Vagina (tissue), 2 donors: ENCODE data around the gene GCSAML. TPM values are rescaled to one million over a fixed set of nuclear protein-coding genes. Genes with fewer than 3 reads are reported as not detected.

Source experiments
- DNase-seq, 2 donors: peaks; one replicate each; pipeline ENCODE4 v3.0.0-alpha.2; 2017; ENCODE audit errors: extremely low spot score in 2 of 2
- H3K27ac ChIP-seq: fragments of 200-600 bp; sonication (generic); one replicate; pipeline ENCODE4 v1.5.1; 2019
- H3K27me3 ChIP-seq: fragments of 200-600 bp; sonication (generic); one replicate; pipeline ENCODE4 v1.5.1; 2019
- H3K36me3 ChIP-seq, 2 donors: fragments of 200-600 bp; sonication (generic); one replicate each; pipeline ENCODE4 v1.5.1; 2017 to 2019
- H3K4me1 ChIP-seq: fragments of 200-600 bp; sonication (generic); one replicate; pipeline ENCODE4 v1.5.1; 2019
- H3K4me3 ChIP-seq, 2 donors: fragments of 200-600 bp; sonication (generic); 1 replicate in 1 of 2; 2 replicates in 1 of 2; pipeline ENCODE4 v1.5.1; 2016 to 2019
- H3K9me3 ChIP-seq: fragments of 200-600 bp; sonication (generic); one replicate; pipeline ENCODE4 v1.5.1; 2019
- POLR2A ChIP-seq, 2 donors: fragments of 450-650 bp; IDR thresholded peaks; one replicate each; pipeline ENCODE4 v1.6.1; 2017; ENCODE audit warnings: antibody characterized with exemption in 2 of 2, mild to moderate bottlenecking in 2 of 2, moderate library complexity in 2 of 2
- POLR2AphosphoS5 ChIP-seq, 2 donors: sonication (generic); formaldehyde crosslinking; IDR thresholded peaks; one replicate each; pipeline ENCODE4 v1.9.0; 2017; ENCODE audit warnings: antibody characterized with exemption in 2 of 2, mild to moderate bottlenecking in 2 of 2, low read depth in 1 of 2; ENCODE audit not compliant: insufficient read depth in 1 of 2
- intact Hi-C: fragments of 100-400 bp; cut with DNase I; formaldehyde crosslinking; loops from one replicate; pipeline ENCODE4 v1.15.1; 2023
- small RNA-seq: library from RNA; depleted of rRNA; stranded (forward); fragments of <200 nt; gene quantifications from one replicate; pipeline ENCODE3, GENCODE V24; 2016
- total RNA-seq: library from RNA; depleted of rRNA; stranded (reverse); fragments of >200 nt; gene quantifications from one replicate; pipeline ENCODE4 v1.2.3, GENCODE V29; 2016
- TF ChIP-seq, protein P1 (sequence below), 3 experiments: fragments of 450-650 bp in 2 of 3; fragments of 200-600 bp in 1 of 3; sonication (generic) in 1 of 3; IDR thresholded peaks; one replicate each; pipeline ENCODE4 v1.5.1; 2017 to 2019; ENCODE audit warnings: antibody characterized with exemption in 3 of 3, mild to moderate bottlenecking in 2 of 3, moderate library complexity in 2 of 3

GCSAML gene
- total RNA-seq, 1 donor from 2014 or later, result not detected

DNA sequence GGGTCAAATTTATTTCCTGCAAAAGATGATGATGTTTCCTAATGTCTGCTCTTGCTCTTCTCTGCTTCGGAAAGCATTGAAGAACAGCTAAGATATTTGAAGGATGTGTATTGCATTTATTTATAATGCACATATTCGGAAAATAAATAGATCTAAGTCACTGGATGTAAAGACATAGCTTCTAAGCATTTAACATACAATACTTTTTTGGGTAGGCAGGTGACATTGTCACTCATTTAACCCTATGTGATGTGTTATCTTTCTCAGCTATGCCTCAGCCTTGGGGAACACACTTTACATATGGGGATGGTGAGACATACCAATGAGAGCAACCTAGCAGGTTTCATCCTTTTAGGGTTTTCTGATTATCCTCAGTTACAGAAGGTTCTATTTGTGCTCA is 39.1 kb downstream of the GCSAML start, which contains the start of gene OR2G2:
OR2G2 (plus strand) TSS at position 301 of the 400 bp plus-strand sequence; CDS start at position 301, 0 bp downstream.
- Histone ChIP-seq H3K27me3 (no peaks in the 10 kb centered on the region), H3K36me3 (no peaks in the 10 kb centered on the region), H3K27ac (no peak within 1 kb of the TSS), H3K4me1 (no peaks in the 10 kb centered on the region), H3K9me3 (no peaks in the 10 kb centered on the region), H3K4me3 (no peak within 1 kb of the TSS)
- TF ChIP-seq POLR2A (IDR thresholded peaks at IDR 0.05) (no peak), POLR2AphosphoS5 (IDR thresholded peaks at IDR 0.05; ENCODE audit: insufficient read depth in 1 of 2, low read depth in 1 of 2) (no peak)
- TF ChIP-seq, protein P1, sequence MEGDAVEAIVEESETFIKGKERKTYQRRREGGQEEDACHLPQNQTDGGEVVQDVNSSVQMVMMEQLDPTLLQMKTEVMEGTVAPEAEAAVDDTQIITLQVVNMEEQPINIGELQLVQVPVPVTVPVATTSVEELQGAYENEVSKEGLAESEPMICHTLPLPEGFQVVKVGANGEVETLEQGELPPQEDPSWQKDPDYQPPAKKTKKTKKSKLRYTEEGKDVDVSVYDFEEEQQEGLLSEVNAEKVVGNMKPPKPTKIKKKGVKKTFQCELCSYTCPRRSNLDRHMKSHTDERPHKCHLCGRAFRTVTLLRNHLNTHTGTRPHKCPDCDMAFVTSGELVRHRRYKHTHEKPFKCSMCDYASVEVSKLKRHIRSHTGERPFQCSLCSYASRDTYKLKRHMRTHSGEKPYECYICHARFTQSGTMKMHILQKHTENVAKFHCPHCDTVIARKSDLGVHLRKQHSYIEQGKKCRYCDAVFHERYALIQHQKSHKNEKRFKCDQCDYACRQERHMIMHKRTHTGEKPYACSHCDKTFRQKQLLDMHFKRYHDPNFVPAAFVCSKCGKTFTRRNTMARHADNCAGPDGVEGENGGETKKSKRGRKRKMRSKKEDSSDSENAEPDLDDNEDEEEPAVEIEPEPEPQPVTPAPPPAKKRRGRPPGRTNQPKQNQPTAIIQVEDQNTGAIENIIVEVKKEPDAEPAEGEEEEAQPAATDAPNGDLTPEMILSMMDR (IDR thresholded peaks at IDR 0.05), result no peak
- no peak for DNase-seq
- intact Hi-C loops, result no loop called here

DNA sequence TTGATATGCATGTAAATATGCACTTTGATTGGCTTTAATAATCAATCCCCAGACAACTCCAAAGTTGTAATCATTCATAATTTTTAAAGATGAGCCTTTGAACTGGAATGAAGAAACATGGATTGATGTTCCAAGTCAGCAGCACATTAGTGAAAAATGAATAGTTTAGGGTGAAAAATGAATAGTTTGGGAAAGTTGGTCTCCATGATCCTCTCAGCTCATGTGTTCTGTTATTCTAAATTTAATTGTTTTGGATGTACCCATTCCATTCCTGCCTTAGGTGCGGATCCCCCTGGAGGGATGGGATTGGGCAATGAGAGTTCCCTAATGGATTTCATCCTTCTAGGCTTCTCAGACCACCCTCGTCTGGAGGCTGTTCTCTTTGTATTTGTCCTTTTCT is 56.4 kb downstream of the GCSAML start, which contains the start of gene OR2G3:
OR2G3 (plus strand) TSS at position 301 of the 400 bp plus-strand sequence; CDS start at position 301, 0 bp downstream.
- intact Hi-C loops, result no loop called here
- Histone ChIP-seq H3K27me3 (no peaks in the 10 kb centered on the region), H3K4me1 (no peaks in the 10 kb centered on the region), H3K4me3 (no peak within 1 kb of the TSS), H3K9me3 (no peaks in the 10 kb centered on the region), H3K27ac (no peak within 1 kb of the TSS), H3K36me3 (no peaks in the 10 kb centered on the region)
- DNase-seq, result no peak
- TF ChIP-seq POLR2AphosphoS5 (IDR thresholded peaks at IDR 0.05; ENCODE audit: insufficient read depth in 1 of 2, low read depth in 1 of 2), result no peak
- no peak for TF ChIP-seq POLR2A (IDR thresholded peaks at IDR 0.05)
- TF ChIP-seq, protein P1 (IDR thresholded peaks at IDR 0.05), result no peak

DNA sequence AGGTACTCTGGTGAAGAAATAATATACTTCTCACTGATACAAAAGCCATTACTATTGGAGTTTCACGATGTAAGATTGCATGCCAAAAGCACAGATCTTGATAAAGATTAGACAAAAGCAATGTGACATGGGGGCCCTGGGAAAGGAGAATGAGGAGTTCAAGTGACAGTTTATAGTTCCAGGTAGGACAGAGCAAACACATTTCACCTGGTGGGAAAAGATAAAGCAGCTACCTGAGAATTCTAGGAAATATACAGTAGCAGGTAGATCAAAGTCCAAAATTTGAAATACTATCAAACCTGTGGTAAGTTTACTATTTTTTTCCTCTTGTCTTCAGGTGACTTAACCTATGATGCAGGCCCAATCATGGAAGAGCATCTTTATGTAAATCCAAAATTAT is 64.5 kb downstream of the GCSAML start:
- H3K9me3 ChIP-seq, result no peaks in the 10 kb centered on the region
- H3K36me3 ChIP-seq, result no peaks in the 10 kb centered on the region
- no peaks in the 10 kb centered on the region for H3K4me1 ChIP-seq
- H3K4me3 ChIP-seq, result no peak overlapping the region
- intact Hi-C loops, result no loop called here
- H3K27me3 ChIP-seq, result no peaks in the 10 kb centered on the region
- H3K27ac ChIP-seq, result no peak overlapping the region
- no peak for DNase-seq
- TF ChIP-seq POLR2A (IDR thresholded peaks at IDR 0.05) (no peak), POLR2AphosphoS5 (IDR thresholded peaks at IDR 0.05; ENCODE audit: insufficient read depth in 1 of 2, low read depth in 1 of 2) (no peak)
- TF ChIP-seq, protein P1 (IDR thresholded peaks at IDR 0.05), result no peak

DNA sequence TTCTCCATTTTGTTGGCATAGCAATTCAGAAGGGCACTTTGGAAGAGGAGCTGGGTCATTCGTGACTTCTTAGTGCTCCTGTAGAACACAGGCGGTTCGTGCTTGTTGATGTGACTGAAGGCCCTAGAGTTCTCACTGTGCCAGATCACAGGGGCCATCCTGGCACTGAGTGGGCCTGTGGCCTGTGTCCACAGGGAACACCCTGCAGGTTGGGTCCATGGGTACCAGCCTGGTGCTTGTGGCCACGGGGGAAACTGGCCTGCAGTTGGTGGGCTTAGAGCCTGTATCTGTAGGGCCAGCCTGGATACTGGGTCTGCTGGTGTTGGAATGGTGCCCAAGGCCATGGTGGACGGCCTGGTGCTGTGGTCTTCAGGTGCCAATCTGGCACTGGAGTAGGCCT is 65.7 kb downstream of the GCSAML start:
- no peak for DNase-seq
- no peaks in the 10 kb centered on the region for H3K9me3 ChIP-seq
- no peaks in the 10 kb centered on the region for H3K4me1 ChIP-seq
- H3K4me3 ChIP-seq, result no peak overlapping the region
- no peaks in the 10 kb centered on the region for H3K27me3 ChIP-seq
- no peak overlapping the region for H3K27ac ChIP-seq
- TF ChIP-seq, protein P1 (IDR thresholded peaks at IDR 0.05), result no peak
- no peak for TF ChIP-seq POLR2AphosphoS5 (IDR thresholded peaks at IDR 0.05; ENCODE audit: insufficient read depth in 1 of 2, low read depth in 1 of 2)
- no peak for TF ChIP-seq POLR2A (IDR thresholded peaks at IDR 0.05)
- no peaks in the 10 kb centered on the region for H3K36me3 ChIP-seq
- intact Hi-C loops, result no loop called here

Small RNA genes within 50 kb of the gene (small RNA-seq; reads per million reads assigned to genes)
- not detected for gene RF00026

Other genes starting within 250 kb of the GCSAML start
- 39.0 TPM for gene ZNF496, start 217.3 kb upstream of the GCSAML start, total RNA-seq
- gene NLRP3, start 133.0 kb upstream of the GCSAML start, total RNA-seq, result 1.7 TPM
- gene OR2B11, start 91.0 kb upstream of the GCSAML start, total RNA-seq, result not detected
- not detected for gene OR2C3, start 12.7 kb upstream of the GCSAML start, total RNA-seq
- not detected for gene OR2G2, start 39.2 kb downstream of the GCSAML start, total RNA-seq
- gene OR2G3, start 56.5 kb downstream of the GCSAML start, total RNA-seq, result not detected
- not detected for gene OR13G1, start 130.6 kb downstream of the GCSAML start, total RNA-seq
- not detected for gene OR6F1, start 167.5 kb downstream of the GCSAML start, total RNA-seq
- gene OR14K1, start 189.5 kb downstream of the GCSAML start, total RNA-seq, result 1.5 TPM
- gene OR14A2, start 199.0 kb downstream of the GCSAML start, total RNA-seq, result not detected
- gene OR1C1, start 211.4 kb downstream of the GCSAML start, total RNA-seq, result not detected